Measurements from ENCODE around the gene MACROH2A1.

DNA sequence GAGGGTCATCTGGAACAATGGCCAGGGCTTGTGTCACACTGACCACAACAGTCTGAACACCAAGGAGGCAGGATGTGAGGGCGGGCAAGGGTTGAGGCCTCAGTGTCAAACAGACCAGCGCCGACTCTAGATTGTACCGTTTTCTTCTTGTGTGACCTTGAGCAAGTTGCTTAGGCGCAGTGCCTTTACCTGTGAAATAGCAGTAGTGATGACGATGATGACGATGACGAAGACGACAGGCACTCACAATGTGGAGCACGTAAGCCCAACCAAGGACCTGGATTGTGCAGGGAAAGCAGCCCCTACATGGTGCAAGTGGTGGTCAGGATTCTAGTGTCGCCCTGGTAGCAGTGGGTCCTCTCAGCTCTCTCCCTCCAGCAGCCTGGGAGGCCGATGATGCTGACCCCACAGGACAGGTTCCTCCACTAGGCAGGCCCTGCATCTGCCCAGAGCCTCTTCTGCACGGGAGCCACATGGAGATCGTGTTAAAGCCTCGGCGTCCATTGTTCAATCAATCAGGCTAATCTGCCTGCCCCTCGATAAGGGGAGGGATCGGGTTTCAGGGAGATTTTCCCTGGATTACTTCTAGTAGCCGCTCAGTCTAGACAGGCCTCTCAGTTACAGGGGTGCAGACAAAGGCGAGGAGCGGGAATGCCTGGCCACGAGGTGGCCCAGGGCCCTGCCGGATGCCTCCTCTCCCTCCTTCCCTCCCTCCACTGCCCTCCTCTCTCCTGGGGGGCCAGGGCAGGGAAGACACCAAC is 91.7 kb downstream of the MACROH2A1 start:
- TF ChIP-seq CTCF (conservative IDR thresholded peaks at IDR 0.05; ENCODE audit: low read depth, low read length): no peak
- TF ChIP-seq RCOR1 (IDR thresholded peaks at IDR 0.05; ENCODE audit: insufficient replicate concordance, low read length): no peak
- no peak for TF ChIP-seq BHLHE40 (IDR thresholded peaks at IDR 0.05; ENCODE audit: low read depth, low read length)
- no peak for TF ChIP-seq POLR2A (IDR thresholded peaks at IDR 0.05; ENCODE audit: low read depth, low read length)
- TF ChIP-seq RFX5 (IDR thresholded peaks at IDR 0.05; ENCODE audit: low read depth, low read length): no peak
- TF ChIP-seq RAD21 (IDR thresholded peaks at IDR 0.05; ENCODE audit: low read length): no peak
- no peak for TF ChIP-seq CEBPB (IDR thresholded peaks at IDR 0.05; ENCODE audit: low read depth, low read length)
- no peak for TF ChIP-seq MAFK (IDR thresholded peaks at IDR 0.05; ENCODE audit: low read depth, low read length)
- TF ChIP-seq MAZ (IDR thresholded peaks at IDR 0.05; ENCODE audit: borderline replicate concordance, low read depth, low read length): no peak
- TF ChIP-seq FOS (IDR thresholded peaks at IDR 0.05; ENCODE audit: low read depth, low read length): no peak
- TF ChIP-seq USF2 (IDR thresholded peaks at IDR 0.05; ENCODE audit: low read depth, low read length): no peak
- TF ChIP-seq MXI1 (IDR thresholded peaks at IDR 0.05; ENCODE audit: borderline replicate concordance, low read depth, low read length): no peak
- TF ChIP-seq, protein P1, sequence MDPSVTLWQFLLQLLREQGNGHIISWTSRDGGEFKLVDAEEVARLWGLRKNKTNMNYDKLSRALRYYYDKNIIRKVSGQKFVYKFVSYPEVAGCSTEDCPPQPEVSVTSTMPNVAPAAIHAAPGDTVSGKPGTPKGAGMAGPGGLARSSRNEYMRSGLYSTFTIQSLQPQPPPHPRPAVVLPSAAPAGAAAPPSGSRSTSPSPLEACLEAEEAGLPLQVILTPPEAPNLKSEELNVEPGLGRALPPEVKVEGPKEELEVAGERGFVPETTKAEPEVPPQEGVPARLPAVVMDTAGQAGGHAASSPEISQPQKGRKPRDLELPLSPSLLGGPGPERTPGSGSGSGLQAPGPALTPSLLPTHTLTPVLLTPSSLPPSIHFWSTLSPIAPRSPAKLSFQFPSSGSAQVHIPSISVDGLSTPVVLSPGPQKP (IDR thresholded peaks at IDR 0.05; ENCODE audit: borderline replicate concordance, low read depth, low read length): no peak
- TF ChIP-seq CHD1 (IDR thresholded peaks at IDR 0.05; ENCODE audit: low read depth, low read length): no peak

Measured in IMR-90 (cell line).